CD4-positive, alpha-beta T cell treated with Interleukin-1 beta for 1 hour (primary cell): ENCODE measurements around the gene NUDT16.
A peak's percentile ranks its signal among the peaks of the same experiment; 100 is the strongest.
"Not testable (repeated sequence)": the region's sequence is repeated elsewhere in the genome, so short reads cannot be mapped to it uniquely, and the experiment has no call there.

Source experiments
- DNase-seq, 2 donors: peaks; one replicate each; pipeline ENCODE4 v3.0.0-alpha.2; 2020 to 2022

NUDT16 gene

DNA sequence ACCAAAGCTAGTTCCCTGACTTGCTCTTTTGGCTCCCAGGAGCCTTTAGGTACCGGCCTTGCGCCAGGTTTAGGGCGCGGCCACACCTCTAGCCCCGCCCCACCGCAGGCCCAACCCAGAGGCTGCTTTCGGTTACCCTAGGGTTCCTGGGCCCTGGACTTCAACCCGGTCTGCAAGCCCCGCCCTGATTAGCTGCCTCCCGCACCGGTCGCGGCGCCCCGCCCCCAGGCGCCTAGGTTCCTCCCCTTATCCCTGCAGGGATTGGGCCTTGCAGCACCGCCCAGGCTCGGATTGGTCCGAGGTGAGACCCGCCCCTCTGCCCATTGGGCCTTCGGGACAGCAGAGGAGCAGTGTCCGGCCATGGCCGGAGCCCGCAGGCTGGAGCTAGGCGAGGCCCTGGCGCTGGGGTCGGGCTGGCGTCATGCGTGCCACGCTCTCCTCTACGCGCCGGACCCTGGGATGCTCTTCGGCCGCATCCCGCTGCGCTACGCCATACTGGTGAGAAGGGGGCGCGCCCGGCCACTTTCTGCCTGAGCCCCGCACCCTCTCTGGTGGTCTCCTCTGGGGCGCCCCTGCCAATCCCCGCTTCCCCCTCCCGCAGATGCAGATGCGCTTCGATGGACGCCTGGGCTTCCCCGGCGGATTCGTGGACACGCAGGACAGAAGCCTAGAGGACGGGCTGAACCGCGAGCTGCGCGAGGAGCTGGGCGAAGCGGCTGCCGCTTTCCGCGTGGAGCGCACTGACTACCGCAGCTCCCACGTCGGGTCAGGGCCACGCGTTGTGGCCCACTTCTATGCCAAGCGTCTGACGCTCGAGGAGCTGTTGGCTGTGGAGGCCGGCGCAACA lies at the start of gene NUDT16:
Gene NUDT16, plus strand, starts transcription at position 330 of the 847 bp plus-strand sequence. Its CDS starts 31 bp downstream, at position 361.
- DNase-seq, result peak; percentile 97 to 98

DNA sequence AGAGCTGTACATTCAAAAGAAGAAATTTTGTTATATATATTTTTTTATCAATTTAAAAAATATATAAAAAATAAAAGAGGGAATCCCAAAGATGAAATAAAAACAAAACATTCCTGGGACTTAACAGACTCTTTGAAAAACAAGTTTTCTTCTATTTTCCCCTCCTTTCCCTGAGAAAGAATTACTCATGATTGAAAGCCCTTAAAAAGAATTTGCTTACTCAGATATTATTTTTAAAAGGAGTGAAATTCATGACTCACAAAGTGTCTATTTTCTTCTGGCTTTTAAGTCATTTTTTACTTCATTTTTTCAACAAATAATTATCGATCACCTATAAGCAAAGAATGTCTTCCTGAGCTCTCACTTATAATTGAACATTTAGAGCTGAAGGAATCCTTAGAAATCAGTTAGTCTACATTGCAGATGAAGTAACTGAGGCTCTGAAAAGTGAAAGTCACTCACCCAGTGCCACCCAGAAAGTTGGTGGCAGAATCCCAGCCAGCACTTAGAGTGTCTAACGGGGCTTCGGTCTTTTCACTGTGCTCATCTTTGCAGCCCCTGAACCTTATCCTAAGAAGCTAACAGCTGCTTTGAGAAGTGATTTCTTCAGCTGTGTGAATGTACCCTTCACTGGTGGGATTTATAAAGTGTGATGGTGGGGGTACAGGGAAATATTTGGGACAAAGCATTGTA lies 42.5 kb upstream of the NUDT16 start:
- no peak for DNase-seq

DNA sequence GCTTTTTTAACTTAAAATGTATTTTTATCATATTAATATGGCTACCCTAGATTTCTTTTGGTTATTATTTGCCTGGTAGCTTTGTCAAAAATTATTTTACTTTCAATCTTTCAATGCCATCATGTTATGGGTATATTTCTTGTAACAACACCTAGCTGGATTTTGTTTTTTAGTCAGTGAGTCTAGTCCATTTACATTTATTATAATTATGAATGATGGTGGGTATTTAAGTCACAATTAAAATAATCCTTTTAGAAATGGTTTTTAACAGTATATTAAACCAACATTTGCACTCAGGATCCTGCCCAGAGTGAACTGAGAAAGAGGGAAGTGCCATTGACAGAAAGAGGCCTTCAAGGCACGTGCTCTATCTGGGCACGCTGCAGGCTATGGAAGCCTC lies 39.8 kb upstream of the NUDT16 start:
- no peak for DNase-seq

GRCh38 chr3:131348911-131349310 lies 32.7 kb upstream of the NUDT16 start:
- no peak for DNase-seq

GRCh38 chr3:131349454-131349853 lies 32.1 kb upstream of the NUDT16 start:
- no peak for DNase-seq

GRCh38 chr3:131349946-131350347 lies 31.6 kb upstream of the NUDT16 start:
- DNase-seq, result no peak

DNA sequence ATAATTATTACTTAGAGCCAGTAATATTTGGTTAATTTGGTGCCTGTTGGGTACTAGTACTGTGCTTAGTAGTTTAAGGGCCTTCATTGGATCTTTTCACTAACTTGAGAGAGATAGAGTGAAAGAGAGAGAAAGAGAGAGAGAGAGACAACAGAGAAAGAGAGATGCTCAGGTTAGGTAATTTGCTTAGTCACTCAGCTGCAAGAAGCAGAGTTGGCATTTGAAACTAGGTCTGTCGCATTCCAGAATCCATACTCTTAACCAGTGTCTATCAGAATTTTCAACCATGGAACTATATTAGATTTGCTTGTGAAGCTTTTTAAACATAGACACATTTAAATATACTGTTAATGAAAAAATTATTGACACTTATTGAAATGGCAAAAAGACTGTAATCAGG lies 31.1 kb upstream of the NUDT16 start:
- no peak for DNase-seq

DNA sequence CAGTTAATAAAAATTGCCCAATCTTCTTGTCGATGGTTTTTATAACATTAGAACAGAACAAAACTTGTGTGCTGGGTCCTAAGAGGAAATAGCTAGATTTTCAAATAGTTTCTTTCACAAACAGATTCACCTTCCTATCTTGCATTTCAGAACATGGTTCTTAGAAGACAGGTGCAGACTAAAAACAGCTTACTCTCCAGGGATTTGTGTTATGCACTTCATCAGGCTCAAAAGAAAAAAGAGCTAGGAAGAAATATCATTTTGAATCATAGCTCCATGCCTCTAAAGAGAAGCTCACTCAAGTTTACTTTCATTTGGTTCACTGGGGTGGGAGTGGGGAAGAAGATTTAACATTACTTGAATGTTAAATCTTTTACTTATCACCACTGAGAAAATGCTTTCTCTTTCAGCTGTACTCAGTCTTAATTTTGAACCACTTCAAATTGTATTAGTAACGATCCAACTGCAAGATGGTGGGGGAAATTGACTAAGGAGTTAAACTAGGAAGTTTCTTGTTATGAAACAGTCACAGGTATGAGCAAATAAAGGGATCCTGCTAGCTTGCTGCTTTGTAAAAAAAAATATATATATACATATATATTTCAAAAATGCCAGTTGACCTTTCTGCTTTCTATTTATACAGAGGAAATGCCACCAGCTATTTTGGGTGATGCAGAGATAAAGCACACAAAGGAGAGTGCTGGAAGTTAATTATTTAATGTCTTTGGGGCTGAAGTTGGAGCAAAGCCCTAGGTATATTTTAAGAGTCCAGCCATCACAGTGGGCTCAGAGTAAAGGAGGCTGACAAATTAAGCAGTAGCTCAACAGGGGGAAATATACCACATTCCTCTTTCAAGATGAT lies 28.3 kb upstream of the NUDT16 start:
- no peak for DNase-seq

GRCh38 chr3:131353986-131354385 lies 27.6 kb upstream of the NUDT16 start:
- no peak for DNase-seq

DNA sequence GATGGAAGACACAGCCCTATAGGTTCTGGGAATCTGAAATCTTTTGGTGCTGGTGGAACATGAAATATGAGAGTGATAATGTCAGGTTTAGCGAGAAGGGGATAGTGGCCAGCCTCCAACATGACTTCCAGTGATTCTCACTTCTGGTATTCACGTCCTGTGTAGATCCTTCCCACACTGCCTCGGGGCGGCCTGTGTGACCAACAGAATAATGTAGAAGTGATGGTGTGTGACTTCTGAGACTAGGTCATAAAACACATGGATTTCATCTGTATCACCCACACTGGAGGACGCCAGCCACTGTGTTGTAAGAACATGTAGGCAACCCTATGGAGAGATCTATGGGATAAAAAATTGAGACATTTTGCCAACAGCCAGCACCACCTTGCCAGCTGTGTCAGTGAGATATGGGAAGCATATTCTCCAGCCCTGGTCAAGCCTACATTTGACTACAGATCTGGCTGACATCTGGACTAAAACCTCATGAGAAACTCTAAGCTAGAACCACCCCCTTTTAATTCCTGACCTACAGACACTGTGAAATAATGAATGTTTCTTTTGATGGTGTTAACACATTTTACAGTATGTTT lies 25.5 kb upstream of the NUDT16 start:
- DNase-seq, result no peak

DNA sequence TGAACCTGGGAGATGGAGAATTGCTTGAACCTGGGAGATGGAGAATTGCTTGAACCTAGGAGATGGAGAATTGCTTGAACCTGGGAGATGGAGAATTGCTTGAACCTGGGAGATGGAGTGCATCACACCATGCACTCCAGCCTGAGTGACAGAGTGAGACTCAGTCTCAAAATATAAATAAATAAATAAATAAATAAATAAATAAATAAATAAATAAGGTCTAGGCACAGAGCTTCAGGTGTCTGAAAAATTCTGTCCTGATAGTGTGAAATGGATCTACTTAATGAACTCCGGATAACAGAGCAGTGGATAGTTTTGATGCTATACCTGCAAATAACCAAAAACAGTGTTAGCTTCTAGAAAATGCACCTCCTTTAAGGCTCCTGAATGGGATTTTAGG lies 24.3 kb upstream of the NUDT16 start:
- DNase-seq, result no peak

GRCh38 chr3:131360191-131360755 lies 21.3 kb upstream of the NUDT16 start:
- DNase-seq, result no peak

DNA sequence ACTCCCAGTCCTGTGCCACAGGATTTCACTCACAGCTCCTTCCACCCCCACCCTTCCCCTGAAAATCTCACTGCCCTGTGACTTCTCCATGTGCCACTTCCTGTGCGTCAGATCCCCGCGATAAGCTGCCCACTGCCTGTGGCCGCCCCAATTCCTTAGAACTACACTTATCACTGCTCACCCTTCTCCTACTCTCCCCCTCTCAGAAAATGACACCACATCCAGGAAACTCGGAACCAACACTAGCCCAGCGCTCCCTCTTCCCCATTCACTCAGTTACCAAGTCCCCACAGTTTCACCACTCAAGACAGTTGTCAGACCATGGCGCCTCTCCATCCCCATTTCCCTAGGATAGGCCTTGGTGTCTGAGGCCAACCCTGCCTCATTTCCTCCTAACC lies 20.5 kb upstream of the NUDT16 start:
- DNase-seq, result peak in 1 of 2 donors; percentile 53

DNA sequence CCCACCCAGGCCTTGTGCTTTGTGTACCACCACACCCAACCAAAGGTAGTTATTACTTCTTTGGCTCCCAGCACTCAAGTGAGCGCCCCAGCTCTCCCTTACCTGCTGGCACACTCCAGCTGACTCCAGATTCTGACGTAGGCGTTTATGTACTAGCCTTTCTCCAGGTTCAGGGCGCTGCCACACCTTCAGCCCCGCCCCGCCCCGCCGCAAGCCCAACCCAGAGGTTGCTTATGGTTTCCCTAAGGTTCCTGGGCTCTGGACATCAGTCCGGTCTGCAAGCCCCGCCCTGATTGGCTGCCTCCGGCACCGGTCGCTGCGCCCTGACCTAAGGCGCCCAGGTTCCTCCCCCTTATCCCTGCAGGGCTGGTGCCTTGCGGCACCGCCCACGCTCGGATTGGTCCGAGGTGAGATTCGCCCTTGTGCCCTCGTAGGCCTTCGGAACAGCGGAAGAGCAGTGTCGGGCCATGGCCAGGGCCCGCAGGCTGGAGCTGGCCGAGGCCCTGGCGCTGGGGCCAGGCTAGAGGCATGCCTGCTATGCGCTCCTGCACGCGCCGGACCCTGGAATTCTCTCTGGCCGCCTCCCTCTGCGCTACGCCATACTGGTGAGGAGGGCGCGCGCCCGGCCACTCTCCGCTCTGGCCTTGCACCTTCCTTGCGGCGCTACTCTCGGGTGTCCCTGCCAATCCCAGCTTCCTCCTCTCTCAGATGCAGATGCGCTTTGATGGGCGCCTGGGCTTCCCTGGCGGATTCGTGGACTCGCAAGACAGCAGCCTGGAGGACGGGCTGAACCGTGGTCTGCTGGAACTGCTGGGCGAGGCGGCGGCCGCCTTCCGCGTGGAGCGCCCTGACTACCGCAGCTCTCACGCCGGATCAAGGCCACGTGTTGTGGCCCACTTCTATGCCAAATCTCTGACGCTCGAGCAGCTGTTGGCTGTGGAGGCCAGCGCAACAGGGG lies 19.8 kb upstream of the NUDT16 start:
- DNase-seq, result peak; percentile 41 to 84

DNA sequence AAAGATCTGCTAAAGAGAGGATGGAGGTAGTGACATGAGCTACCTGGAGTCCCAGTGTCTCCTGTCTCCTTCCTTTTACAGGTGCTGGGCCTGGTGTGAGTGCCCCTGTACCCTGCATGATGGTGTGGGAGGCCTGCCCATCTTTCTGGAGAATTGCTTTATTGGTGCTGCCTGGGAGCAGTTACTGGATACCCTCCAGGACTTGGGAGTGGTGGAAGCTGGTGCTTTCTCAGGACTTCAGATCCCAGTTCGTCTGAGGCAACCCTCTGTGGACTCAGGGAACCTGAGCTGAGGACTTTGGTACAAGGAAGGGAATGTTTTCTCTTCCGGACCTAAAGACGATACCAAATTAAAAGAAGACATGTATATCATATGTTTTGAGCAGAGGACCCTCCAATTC lies 18.3 kb upstream of the NUDT16 start:
- no peak for DNase-seq

DNA sequence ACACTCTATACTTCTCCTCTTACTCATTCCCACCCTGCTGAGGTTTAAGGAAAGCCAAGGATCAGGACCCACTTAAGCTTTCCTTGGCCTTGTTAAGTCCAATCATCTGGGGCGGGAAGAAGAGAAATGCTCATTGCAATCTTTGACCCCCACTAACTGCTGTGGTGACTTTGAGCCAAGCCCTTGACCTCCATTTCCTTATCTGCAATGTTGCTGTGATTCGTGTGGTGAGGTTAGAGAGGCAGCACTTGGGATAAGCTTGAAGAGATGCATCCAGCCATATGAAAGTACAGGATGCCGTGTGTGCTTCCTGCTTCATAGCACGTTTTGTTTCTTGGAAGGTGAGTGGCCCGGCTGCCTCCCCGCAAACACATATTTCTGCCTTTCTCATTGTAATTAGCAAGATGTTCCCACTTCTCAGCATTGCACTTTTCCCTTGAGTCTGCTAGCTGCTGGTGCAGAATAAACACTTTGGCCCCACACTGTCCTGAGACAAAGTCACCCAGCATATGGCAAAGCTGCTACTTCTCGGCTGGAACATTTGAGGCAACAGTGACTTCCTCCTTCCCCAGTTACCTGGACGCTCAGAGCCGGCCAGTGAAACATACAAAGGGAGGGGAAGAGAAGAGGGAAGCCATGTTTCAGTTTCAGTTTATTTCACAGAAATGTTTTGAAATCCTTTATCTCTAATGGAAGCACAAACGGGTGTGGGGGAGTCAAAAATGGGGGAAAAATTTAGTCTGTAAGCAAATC lies 10.5 kb upstream of the NUDT16 start:
- DNase-seq, result no peak

GRCh38 chr3:131371688-131372066 lies 9.9 kb upstream of the NUDT16 start:
- no peak for DNase-seq

GRCh38 chr3:131374741-131375140 lies 6.8 kb upstream of the NUDT16 start:
- DNase-seq, result no peak

GRCh38 chr3:131380821-131381444 lies 641 bp upstream of the NUDT16 start:
- DNase-seq, result not testable (repeated sequence)
